Measurements from ENCODE around the gene SUGP2. TPM values are rescaled to one million over a fixed set of nuclear protein-coding genes. Genes with fewer than 3 reads are reported as not detected.

Gene SUGP2
- polyA plus RNA-seq (39.6 to 57.9 TPM (median 51.2 TPM) in 3 replicates), polyA minus RNA-seq (18.2 to 32.5 TPM (median 22.3 TPM) in 3 replicates)
- 10.5 TPM for polyA plus RNA-seq (2011; ENCODE audit: low read depth)
- 21.1 and 25.1 TPM in 2 replicates for polyA plus RNA-seq (2011; cell fraction: cytosol; rRNA removed)
- 222 and 229 TPM in 2 replicates for polyA plus RNA-seq (2011; cell fraction: nucleus; rRNA removed)
- 31.8 and 38.0 TPM in 2 replicates for polyA plus RNA-seq (2012; ENCODE audit: low replicate concordance)
- polyA minus RNA-seq (2011; cell fraction: cytosol; rRNA and poly(A)+ RNA removed): 12.1 TPM
- 32.5 and 51.0 TPM in 2 replicates for polyA minus RNA-seq (2011; cell fraction: nucleus; rRNA and poly(A)+ RNA removed)

GRCh38 chr19:19033426-19034203, at the start of gene SUGP2, which contains the start of gene ARMC6:
SUGP2 (minus strand) TSS chr19:19033517; CDS start chr19:19031071, 2,446 bp downstream.
ARMC6 (plus strand) TSS chr19:19033603; CDS start chr19:19034210, 607 bp downstream.
- peak within 1 kb of the TSS; percentile 93 for H3K27ac ChIP-seq (ENCODE audit: control insufficient read depth, insufficient read depth, low read length)
- H3K4me3 ChIP-seq (ENCODE audit: control insufficient read depth in 2 of 3, extremely low read depth in 1 of 3, insufficient read depth in 2 of 3, low read depth in 1 of 3, low read length in 3 of 3): peak within 1 kb of the TSS; percentile 64 to 98 (median 96)
- DNase-seq (ENCODE audit: low read depth, low spot score): peak; percentile 25
- dilution Hi-C loops (cut with MboI; ENCODE audit: extremely low pct_ligation_motif_present, low sequenced_read_pairs): no loop called here
- no peak for FAIRE-seq
- TF ChIP-seq EZH2 (IDR thresholded peaks at IDR 0.05; ENCODE audit: low read length): no peak
- peak in 1 of 3 experiments; percentile 7 for TF ChIP-seq CTCF (optimal IDR thresholded peaks at IDR 0.05 in 1 of 3, IDR thresholded peaks at IDR 0.05 in 1 of 3, conservative IDR thresholded peaks at IDR 0.05 in 1 of 3; ENCODE audit: extremely low read depth in 1 of 3, insufficient read depth in 2 of 3, low read length in 3 of 3)
- H3K36me3 ChIP-seq (ENCODE audit: control insufficient read depth in 2 of 2, extremely low read depth in 1 of 2, insufficient read depth in 2 of 2, low read length in 2 of 2): peaks cover 9 to 13% of the 10 kb centered on the region in 2 experiments
- H3K9me1 ChIP-seq (ENCODE audit: control insufficient read depth, extremely low read depth, insufficient read depth, low read length): no peaks in the 10 kb centered on the region
- no peaks in the 10 kb centered on the region for H4K20me1 ChIP-seq (ENCODE audit: control insufficient read depth, extremely low read depth, insufficient read depth, low read length)
- peak within 1 kb of the TSS; percentile 94 for H3K9ac ChIP-seq (ENCODE audit: control insufficient read depth, extremely low read depth, insufficient read depth, low read length)
- H3K79me2 ChIP-seq (ENCODE audit: control insufficient read depth, insufficient read depth, low read length): peaks cover 72% of the 10 kb centered on the region
- H3K4me2 ChIP-seq (ENCODE audit: control insufficient read depth, extremely low read depth, insufficient read depth, low read depth, low read length): peak within 1 kb of the TSS; percentile 100
- H3K4me1 ChIP-seq (ENCODE audit: control insufficient read depth, extremely low read depth, insufficient read depth, low read length): peaks cover 10% of the 10 kb centered on the region
- peak within 1 kb of the TSS; percentile 98 for H2AFZ ChIP-seq (ENCODE audit: control insufficient read depth, low read length)
- no peaks in the 10 kb centered on the region for H3K27me3 ChIP-seq (ENCODE audit: control insufficient read depth, extremely low read depth, insufficient read depth, low read length)
- no peaks in the 10 kb centered on the region for H3K9me3 ChIP-seq (ENCODE audit: control insufficient read depth, low read depth, low read length)

DNA sequence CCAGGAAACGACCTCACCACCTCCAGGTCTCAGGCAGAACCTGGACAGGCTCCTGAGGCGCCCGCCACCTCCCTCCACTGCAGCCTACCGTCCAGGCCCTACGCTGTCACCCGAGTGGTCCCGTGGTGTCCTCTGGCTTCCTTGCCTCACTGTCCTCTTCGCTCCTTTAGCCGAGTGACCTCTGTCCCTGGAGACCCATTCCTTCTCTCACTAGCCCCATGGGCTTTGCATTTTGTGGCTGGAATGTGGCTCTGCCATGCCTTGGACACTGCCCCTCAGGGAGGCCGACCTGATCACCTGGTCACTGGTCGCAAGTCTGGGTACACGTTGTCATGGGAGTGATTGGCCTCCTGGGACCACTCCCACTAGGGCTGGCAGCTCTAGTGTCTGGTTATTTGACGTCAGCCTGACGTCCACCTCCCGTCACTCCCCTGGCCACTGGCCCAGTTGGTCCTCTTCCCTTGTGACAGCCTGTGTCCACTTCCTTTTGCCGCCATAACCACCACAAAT, 48.4 kb upstream of the SUGP2 start:
- H3K4me1 ChIP-seq (ENCODE audit: control insufficient read depth, extremely low read depth, insufficient read depth, low read length): peaks cover 5% of the 10 kb centered on the region
- no peak overlapping the region for H3K4me3 ChIP-seq (ENCODE audit: control insufficient read depth in 2 of 3, extremely low read depth in 1 of 3, insufficient read depth in 2 of 3, low read depth in 1 of 3, low read length in 3 of 3)
- H3K9ac ChIP-seq (ENCODE audit: control insufficient read depth, extremely low read depth, insufficient read depth, low read length): no peak overlapping the region
- no peak overlapping the region for H3K4me2 ChIP-seq (ENCODE audit: control insufficient read depth, extremely low read depth, insufficient read depth, low read depth, low read length)
- TF ChIP-seq CTCF (optimal IDR thresholded peaks at IDR 0.05 in 1 of 3, IDR thresholded peaks at IDR 0.05 in 1 of 3, conservative IDR thresholded peaks at IDR 0.05 in 1 of 3; ENCODE audit: extremely low read depth in 1 of 3, insufficient read depth in 2 of 3, low read length in 3 of 3) (no peak), EZH2 (IDR thresholded peaks at IDR 0.05; ENCODE audit: low read length) (no peak)
- no peak overlapping the region for H2AFZ ChIP-seq (ENCODE audit: control insufficient read depth, low read length)
- H3K27ac ChIP-seq (ENCODE audit: control insufficient read depth, insufficient read depth, low read length): no peak overlapping the region
- FAIRE-seq: no peak
- H3K36me3 ChIP-seq (ENCODE audit: control insufficient read depth in 2 of 2, extremely low read depth in 1 of 2, insufficient read depth in 2 of 2, low read length in 2 of 2): no peaks in the 10 kb centered on the region
- H3K9me3 ChIP-seq (ENCODE audit: control insufficient read depth, low read depth, low read length): no peaks in the 10 kb centered on the region
- H3K79me2 ChIP-seq (ENCODE audit: control insufficient read depth, insufficient read depth, low read length): no peaks in the 10 kb centered on the region
- DNase-seq (ENCODE audit: low read depth, low spot score): no peak
- H4K20me1 ChIP-seq (ENCODE audit: control insufficient read depth, extremely low read depth, insufficient read depth, low read length): no peaks in the 10 kb centered on the region
- H3K9me1 ChIP-seq (ENCODE audit: control insufficient read depth, extremely low read depth, insufficient read depth, low read length): no peaks in the 10 kb centered on the region
- dilution Hi-C loops (cut with MboI; ENCODE audit: extremely low pct_ligation_motif_present, low sequenced_read_pairs): no loop called here
- H3K27me3 ChIP-seq (ENCODE audit: control insufficient read depth, extremely low read depth, insufficient read depth, low read length): no peaks in the 10 kb centered on the region

Measured in keratinocyte (primary cell).